HepG2 (cell line): Measurements from ENCODE around the gene HECTD1. TPM values are rescaled to one million over a fixed set of nuclear protein-coding genes. Genes with fewer than 3 reads are reported as not detected.
A peak's percentile ranks its signal among the peaks of the same experiment; 100 is the strongest.

Experiments
- ARID2 ChIP-seq: sonication (generic); formaldehyde crosslinking; IDR thresholded peaks from 2 replicates; pipeline ENCODE4 v1.8.1; 2022; ENCODE audit warnings: mild to moderate bottlenecking, missing genetic modification reagents, borderline replicate concordance
- CC2D1A ChIP-seq: sonication (generic); formaldehyde crosslinking; IDR thresholded peaks from 2 replicates; pipeline ENCODE4 v1.8.1; 2023; ENCODE audit warnings: mild to moderate bottlenecking, missing genetic modification reagents
- CTCF ChIP-seq: sonication (generic); formaldehyde crosslinking; IDR thresholded peaks from 2 replicates; pipeline ENCODE4 v1.5.0; 2020; ENCODE audit warnings: mild to moderate bottlenecking, missing genetic modification reagents, moderate library complexity
- FOXJ3 ChIP-seq: sonication (generic); formaldehyde crosslinking; IDR thresholded peaks from 2 replicates; pipeline ENCODE4 v1.4.0; 2020; ENCODE audit warnings: missing genetic modification reagents, mild to moderate bottlenecking, borderline replicate concordance
- GATAD2A ChIP-seq: IDR thresholded peaks from 2 replicates; pipeline ENCODE4 v1.6.1; 2016
- HDAC6 ChIP-seq: fragments of 200-600 bp; sonication (generic); IDR thresholded peaks from 2 replicates; pipeline ENCODE4 v1.7.0; 2017; ENCODE audit warnings: mild to moderate bottlenecking, antibody characterized with exemption, low read length, low read depth
- MBNL3 ChIP-seq: fragments of 250-450 bp; sonication (Bioruptor Pico); conservative IDR thresholded peaks from 2 replicates; pipeline ENCODE4 v1.8.0; 2022; ENCODE audit warnings: mild to moderate bottlenecking, inconsistent platforms
- MED1 ChIP-seq: sonication (generic); formaldehyde crosslinking; IDR thresholded peaks from 2 replicates; pipeline ENCODE4 v1.4.0; 2020; ENCODE audit warnings: missing genetic modification reagents
- MEF2D ChIP-seq: sonication (generic); formaldehyde crosslinking; IDR thresholded peaks from 2 replicates; pipeline ENCODE4 v1.5.1; 2020; ENCODE audit warnings: mild to moderate bottlenecking, missing genetic modification reagents
- MEIS1 ChIP-seq: sonication (generic); formaldehyde crosslinking; IDR thresholded peaks from 2 replicates; pipeline ENCODE4 v1.9.0; 2021; ENCODE audit warnings: mild to moderate bottlenecking, missing genetic modification reagents, moderate library complexity, borderline replicate concordance
- PAX8 ChIP-seq: sonication (generic); formaldehyde crosslinking; IDR thresholded peaks from 2 replicates; pipeline ENCODE4 v1.8.0; 2022; ENCODE audit warnings: mild to moderate bottlenecking, missing genetic modification reagents, borderline replicate concordance
- POLR2G ChIP-seq: fragments of 200-400 bp; formaldehyde crosslinking; IDR thresholded peaks from 2 replicates; pipeline ENCODE4 v1.6.1; 2018; ENCODE audit warnings: mild to moderate bottlenecking, low read depth, low read length, moderate library complexity
- RARA ChIP-seq: IDR thresholded peaks from 2 replicates; pipeline ENCODE4 v1.6.1; 2016; ENCODE audit warnings: missing genetic modification reagents, missing compliant biosample characterization
- RFX1 ChIP-seq: fragments of 450-650 bp; IDR thresholded peaks from 2 replicates; pipeline ENCODE4 v1.6.1; 2017
- SMAD9 ChIP-seq: sonication (generic); formaldehyde crosslinking; IDR thresholded peaks from 2 replicates; pipeline ENCODE4 v1.5.1; 2020; ENCODE audit warnings: mild to moderate bottlenecking, missing genetic modification reagents
- SYNCRIP ChIP-seq: fragments of 200-400 bp; formaldehyde crosslinking; IDR thresholded peaks from 2 replicates; pipeline ENCODE4 v1.6.1; 2018; ENCODE audit warnings: mild to moderate bottlenecking, low read depth, low read length; ENCODE audit not compliant: insufficient read depth
- ZIK1 ChIP-seq: sonication (generic); formaldehyde crosslinking; IDR thresholded peaks from 2 replicates; pipeline ENCODE4 v1.5.0; 2020; ENCODE audit warnings: mild to moderate bottlenecking, low read depth, missing genetic modification reagents, borderline replicate concordance
- ZNF124 ChIP-seq: sonication (generic); formaldehyde crosslinking; IDR thresholded peaks from 2 replicates; pipeline ENCODE4 v1.4.0; 2020; ENCODE audit warnings: missing genetic modification reagents
- ZNF562 ChIP-seq: sonication (generic); formaldehyde crosslinking; IDR thresholded peaks from 2 replicates; pipeline ENCODE4 v1.8.0; 2022; ENCODE audit warnings: missing genetic modification reagents, borderline replicate concordance
- ZNF75D ChIP-seq: sonication (generic); formaldehyde crosslinking; IDR thresholded peaks from 2 replicates; pipeline ENCODE4 v1.8.1; 2023; ENCODE audit warnings: missing genetic modification reagents, mild to moderate bottlenecking, borderline replicate concordance
- ZNF788 ChIP-seq: sonication (generic); formaldehyde crosslinking; IDR thresholded peaks from 2 replicates; pipeline ENCODE4 v1.5.0; 2020; ENCODE audit warnings: mild to moderate bottlenecking, missing genetic modification reagents, borderline replicate concordance
- ZNF790 ChIP-seq: sonication (generic); formaldehyde crosslinking; IDR thresholded peaks from 2 replicates; pipeline ENCODE4 v1.8.0; 2022; ENCODE audit warnings: missing genetic modification reagents, mild to moderate bottlenecking, borderline replicate concordance
- ZSCAN22 ChIP-seq: sonication (generic); formaldehyde crosslinking; IDR thresholded peaks from 2 replicates; pipeline ENCODE4 v1.4.0; 2020; ENCODE audit warnings: mild to moderate bottlenecking, missing genetic modification reagents
- polyA plus RNA-seq, 8 experiments: library from polyadenylated mRNA; depleted of rRNA in 3 of 8; stranded (reverse) in 7 of 8; unstranded in 1 of 8; fragments of >200 nt; fragmentation: Illumina TruSeq in 4 of 8; extraction: Trizol in 4 of 8; gene quantifications; 2 replicates each; pipeline versions ENCODE4 v1.2.1 to v1.2.3, GENCODE V29; 2011 to 2016; ENCODE audit warnings: low read depth in 4 of 8, missing spikeins in 1 of 8, mixed read lengths in 1 of 8; ENCODE audit not compliant: insufficient read depth in 1 of 8
- total RNA-seq, 5 experiments: library from RNA; depleted of rRNA; stranded (reverse); fragments of >200 nt; fragmentation: Illumina TruSeq; extraction: Trizol; gene quantifications; 2 replicates each; pipeline ENCODE4 v1.2.3, GENCODE V29; 2016; ENCODE audit warnings: low read depth in 1 of 5
- TF ChIP-seq, protein P1 (sequence below): sonication (generic); formaldehyde crosslinking; IDR thresholded peaks from 2 replicates; pipeline ENCODE4 v1.8.1; 2023; ENCODE audit warnings: mild to moderate bottlenecking, inconsistent platforms, moderate library complexity, missing genetic modification reagents, borderline replicate concordance
- TF ChIP-seq, protein P2 (sequence below): sonication (generic); formaldehyde crosslinking; IDR thresholded peaks from 2 replicates; pipeline ENCODE4 v1.5.0; 2020; ENCODE audit warnings: mild to moderate bottlenecking, missing genetic modification reagents

The HECTD1 gene
- total and polyA plus RNA-seq, 2 of the 13 experiments (the other 11 are each of a cell fraction or from before 2014, with no cell fraction given): 312 to 560 TPM

GRCh38 chr14:31207755-31208545 lies at the start of gene HECTD1 (continued):
- peak; percentile 98 for TF ChIP-seq MEF2D
- TF ChIP-seq ZNF790 (CRISPR knock-in tag): peak; percentile 98; the same call in 1 of the 2 replicates
- TF ChIP-seq ZNF562: no peak; the same call in 1 of the 2 replicates
- peak; percentile 99 for TF ChIP-seq MEIS1 (CRISPR knock-in tag)
- no peak; the same call in 1 of the 2 replicates for TF ChIP-seq ARID2
- TF ChIP-seq SYNCRIP: no peak
- TF ChIP-seq MED1 (CRISPR knock-in tag): peak; percentile 92
- TF ChIP-seq ZNF124 (CRISPR knock-in tag): peak; percentile 99
- no peak for TF ChIP-seq HDAC6
- TF ChIP-seq ZSCAN22: no peak; the same call in 1 of the 2 replicates
- peak; percentile 98 for TF ChIP-seq GATAD2A (CRISPR knock-in tag)
- peak; percentile 87 for TF ChIP-seq CTCF
- no peak for TF ChIP-seq ZNF75D (CRISPR knock-in tag)
- TF ChIP-seq ZNF788: peak; percentile 99
- peak; percentile 96 for TF ChIP-seq ZIK1 (CRISPR knock-in tag)
- peak; percentile 100 for TF ChIP-seq SMAD9 (CRISPR knock-in tag)
- TF ChIP-seq, protein P1, sequence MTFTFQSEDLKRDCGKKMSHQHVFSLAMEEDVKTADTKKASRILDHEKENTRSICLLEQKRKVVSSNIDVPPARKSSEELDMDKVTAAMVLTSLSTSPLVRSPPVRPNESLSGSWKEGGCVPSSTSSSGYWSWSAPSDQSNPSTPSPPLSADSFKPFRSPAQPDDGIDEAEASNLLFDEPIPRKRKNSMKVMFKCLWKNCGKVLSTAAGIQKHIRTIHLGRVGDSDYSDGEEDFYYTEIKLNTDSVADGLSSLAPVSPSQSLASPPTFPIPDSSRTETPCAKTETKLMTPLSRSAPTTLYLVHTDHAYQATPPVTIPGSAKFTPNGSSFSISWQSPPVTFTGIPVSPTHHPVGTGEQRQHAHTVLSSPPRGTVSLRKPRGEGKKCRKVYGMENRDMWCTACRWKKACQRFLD (CRISPR knock-in tag): no peak; the same call in 1 of the 2 replicates
- TF ChIP-seq CC2D1A (CRISPR knock-in tag): peak; percentile 99
- TF ChIP-seq FOXJ3: peak; percentile 93
- no peak; the same call in 1 of the 2 replicates for TF ChIP-seq RFX1
- TF ChIP-seq PAX8 (CRISPR knock-in tag): peak; percentile 95; the same call in 1 of the 2 replicates
- no peak for TF ChIP-seq MBNL3 (CRISPR knock-in tag)
- peak; percentile 76 for TF ChIP-seq RARA (CRISPR knock-in tag)
- TF ChIP-seq, protein P2, sequence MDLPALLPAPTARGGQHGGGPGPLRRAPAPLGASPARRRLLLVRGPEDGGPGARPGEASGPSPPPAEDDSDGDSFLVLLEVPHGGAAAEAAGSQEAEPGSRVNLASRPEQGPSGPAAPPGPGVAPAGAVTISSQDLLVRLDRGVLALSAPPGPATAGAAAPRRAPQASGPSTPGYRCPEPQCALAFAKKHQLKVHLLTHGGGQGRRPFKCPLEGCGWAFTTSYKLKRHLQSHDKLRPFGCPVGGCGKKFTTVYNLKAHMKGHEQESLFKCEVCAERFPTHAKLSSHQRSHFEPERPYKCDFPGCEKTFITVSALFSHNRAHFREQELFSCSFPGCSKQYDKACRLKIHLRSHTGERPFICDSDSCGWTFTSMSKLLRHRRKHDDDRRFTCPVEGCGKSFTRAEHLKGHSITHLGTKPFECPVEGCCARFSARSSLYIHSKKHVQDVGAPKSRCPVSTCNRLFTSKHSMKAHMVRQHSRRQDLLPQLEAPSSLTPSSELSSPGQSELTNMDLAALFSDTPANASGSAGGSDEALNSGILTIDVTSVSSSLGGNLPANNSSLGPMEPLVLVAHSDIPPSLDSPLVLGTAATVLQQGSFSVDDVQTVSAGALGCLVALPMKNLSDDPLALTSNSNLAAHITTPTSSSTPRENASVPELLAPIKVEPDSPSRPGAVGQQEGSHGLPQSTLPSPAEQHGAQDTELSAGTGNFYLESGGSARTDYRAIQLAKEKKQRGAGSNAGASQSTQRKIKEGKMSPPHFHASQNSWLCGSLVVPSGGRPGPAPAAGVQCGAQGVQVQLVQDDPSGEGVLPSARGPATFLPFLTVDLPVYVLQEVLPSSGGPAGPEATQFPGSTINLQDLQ (CRISPR knock-in tag): no peak
- TF ChIP-seq POLR2G: peak; percentile 99
